Type B pancreatic cell (in vitro differentiated cells): ENCODE data around the gene TLL2. TPM values are rescaled to one million over a fixed set of nuclear protein-coding genes. Genes with fewer than 3 reads are reported as not detected.

Experiments used
- DNase-seq: peaks from one replicate; pipeline ENCODE4 v3.0.0; 2021; ENCODE audit warnings: mixed read lengths; ENCODE audit not compliant: unreplicated experiment; ENCODE audit errors: extremely low spot score
- H3K27ac Mint-ChIP-seq: 2 replicates; pipeline ENCODE4 v1.8.0; 2021; ENCODE audit warnings: mild to moderate bottlenecking, mixed read lengths
- H3K27me3 Mint-ChIP-seq: 2 replicates; pipeline ENCODE4 v1.8.0; 2021; ENCODE audit warnings: mixed read lengths
- H3K36me3 Mint-ChIP-seq: 2 replicates; pipeline ENCODE4 v1.8.0; 2021; ENCODE audit warnings: mixed read lengths
- H3K4me1 Mint-ChIP-seq: one replicate; pipeline ENCODE4 v1.8.0; 2021; ENCODE audit warnings: mixed read lengths; ENCODE audit not compliant: unreplicated experiment
- H3K4me3 Mint-ChIP-seq: 2 replicates; pipeline ENCODE4 v1.8.0; 2021; ENCODE audit warnings: mild to moderate bottlenecking, mixed read lengths
- H3K9me3 Mint-ChIP-seq: 2 replicates; pipeline ENCODE4 v1.8.0; 2021; ENCODE audit warnings: mixed read lengths
- total RNA-seq: library from RNA; stranded (reverse); gene quantifications from 2 replicates; pipeline ENCODE4 v1.2.1, GENCODE V29; 2021; ENCODE audit warnings: low replicate concordance
- TF ChIP-seq, protein P1 (sequence below): fragments of 200-600 bp; sonication (generic); conservative IDR thresholded peaks from 2 replicates; pipeline ENCODE4 v1.5.0; 2021; ENCODE audit warnings: antibody characterized with exemption, mild to moderate bottlenecking

Gene TLL2
- total RNA-seq, 1 donor from 2014 or later: 0.85 TPM

DNA sequence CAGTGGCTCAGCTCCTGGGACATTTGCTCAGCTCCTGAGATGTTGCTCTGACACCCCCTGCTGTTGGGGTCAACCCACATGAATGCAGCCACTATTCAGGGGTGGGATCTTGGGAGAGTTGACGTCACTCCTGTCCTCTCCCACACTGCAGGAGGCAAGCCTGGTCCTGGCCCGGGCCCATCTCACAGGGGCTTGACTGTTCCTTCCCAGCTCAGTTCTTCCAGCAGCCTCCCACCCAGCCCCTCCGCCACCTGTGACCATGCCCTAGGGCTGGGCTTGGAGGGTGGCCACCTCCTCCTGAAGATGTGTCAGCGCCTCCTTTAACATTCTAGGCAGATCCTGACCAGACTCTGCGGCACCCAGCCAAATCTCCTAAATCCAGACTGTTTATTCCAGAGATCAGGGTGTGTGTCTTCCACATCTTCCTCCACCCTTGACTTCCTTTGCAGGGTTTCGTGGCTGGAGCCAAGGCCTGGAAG is 135.9 kb downstream of the TLL2 start:
- H3K9me3 Mint-ChIP-seq: peaks cover 4% of the 10 kb centered on the region
- H3K27ac Mint-ChIP-seq: no peak overlapping the region
- TF ChIP-seq, protein P1, sequence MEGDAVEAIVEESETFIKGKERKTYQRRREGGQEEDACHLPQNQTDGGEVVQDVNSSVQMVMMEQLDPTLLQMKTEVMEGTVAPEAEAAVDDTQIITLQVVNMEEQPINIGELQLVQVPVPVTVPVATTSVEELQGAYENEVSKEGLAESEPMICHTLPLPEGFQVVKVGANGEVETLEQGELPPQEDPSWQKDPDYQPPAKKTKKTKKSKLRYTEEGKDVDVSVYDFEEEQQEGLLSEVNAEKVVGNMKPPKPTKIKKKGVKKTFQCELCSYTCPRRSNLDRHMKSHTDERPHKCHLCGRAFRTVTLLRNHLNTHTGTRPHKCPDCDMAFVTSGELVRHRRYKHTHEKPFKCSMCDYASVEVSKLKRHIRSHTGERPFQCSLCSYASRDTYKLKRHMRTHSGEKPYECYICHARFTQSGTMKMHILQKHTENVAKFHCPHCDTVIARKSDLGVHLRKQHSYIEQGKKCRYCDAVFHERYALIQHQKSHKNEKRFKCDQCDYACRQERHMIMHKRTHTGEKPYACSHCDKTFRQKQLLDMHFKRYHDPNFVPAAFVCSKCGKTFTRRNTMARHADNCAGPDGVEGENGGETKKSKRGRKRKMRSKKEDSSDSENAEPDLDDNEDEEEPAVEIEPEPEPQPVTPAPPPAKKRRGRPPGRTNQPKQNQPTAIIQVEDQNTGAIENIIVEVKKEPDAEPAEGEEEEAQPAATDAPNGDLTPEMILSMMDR: no peak
- no peaks in the 10 kb centered on the region for H3K36me3 Mint-ChIP-seq
- H3K4me3 Mint-ChIP-seq: no peak overlapping the region
- H3K27me3 Mint-ChIP-seq: peaks cover 30% of the 10 kb centered on the region
- DNase-seq: no peak
- H3K4me1 Mint-ChIP-seq: peaks cover 3% of the 10 kb centered on the region

DNA sequence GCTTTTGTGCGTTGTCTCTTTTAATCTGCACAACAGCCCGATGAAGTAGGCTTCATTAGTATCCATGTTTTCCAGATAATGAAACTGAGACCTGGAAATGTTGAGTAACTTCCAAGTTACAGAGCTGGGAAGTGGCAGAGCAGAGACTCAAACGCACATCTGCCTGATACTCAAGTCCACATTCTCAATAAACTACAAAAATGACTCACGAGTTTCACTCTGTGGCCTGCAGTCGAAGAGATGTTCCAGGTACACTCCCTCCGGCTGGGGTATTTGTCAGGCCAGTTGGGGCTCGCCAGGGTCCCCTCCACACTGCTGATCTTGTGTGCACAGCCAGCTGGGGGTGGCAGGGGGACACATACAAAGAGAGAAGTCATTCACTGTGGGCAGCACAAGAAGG is 137.2 kb downstream of the TLL2 start:
- TF ChIP-seq, protein P1: no peak
- Mint-ChIP-seq H3K4me1 (peaks cover 3% of the 10 kb centered on the region), H3K27ac (no peak overlapping the region), H3K9me3 (no peaks in the 10 kb centered on the region), H3K4me3 (no peak overlapping the region), H3K27me3 (peaks cover 28% of the 10 kb centered on the region), H3K36me3 (no peaks in the 10 kb centered on the region)
- no peak for DNase-seq

DNA sequence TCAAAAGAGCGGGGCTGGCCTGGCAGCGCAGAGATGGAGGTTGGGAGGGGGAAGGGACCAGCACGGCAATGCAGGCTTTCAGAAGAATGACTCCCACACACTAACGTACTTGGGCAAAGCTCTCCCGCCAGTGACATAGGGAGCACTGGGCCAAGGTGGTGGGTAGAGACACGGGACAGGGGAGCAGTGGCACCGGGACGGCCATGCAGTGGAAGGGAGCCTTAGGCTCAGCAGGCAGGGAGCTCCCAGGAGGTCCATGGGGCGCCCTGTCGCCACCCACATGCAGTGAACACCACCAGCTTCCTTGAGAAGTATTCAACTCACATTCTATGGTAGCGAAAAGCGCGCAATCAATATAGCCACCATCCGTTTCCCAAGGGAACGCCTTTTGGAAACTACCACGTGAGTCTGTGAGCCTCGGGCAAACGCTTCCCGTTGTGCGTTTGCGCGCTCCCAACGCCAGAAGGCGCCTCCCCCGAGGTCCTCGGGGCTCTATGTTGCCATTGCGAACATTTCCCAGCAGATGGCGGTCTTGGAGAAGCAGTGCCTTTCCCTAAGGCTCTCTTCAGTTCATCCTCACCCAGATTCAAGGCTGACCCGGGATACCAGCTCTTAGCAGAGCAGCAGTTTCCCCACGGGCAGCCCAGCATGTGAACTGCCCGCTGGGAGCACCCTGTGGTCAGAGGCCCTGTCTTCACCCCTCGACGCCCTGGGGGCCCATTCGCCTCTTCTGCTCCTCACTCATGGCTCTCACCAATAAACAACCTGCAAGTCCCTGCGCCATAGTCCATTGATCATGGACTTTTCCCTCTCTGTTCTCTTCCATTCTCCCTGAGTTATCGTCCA is 138.5 kb downstream of the TLL2 start:
- peaks cover 3% of the 10 kb centered on the region for H3K4me1 Mint-ChIP-seq
- H3K9me3 Mint-ChIP-seq: no peaks in the 10 kb centered on the region
- peak overlapping the region; percentile 83 for H3K4me3 Mint-ChIP-seq
- TF ChIP-seq, protein P1: peak; percentile 99
- no peaks in the 10 kb centered on the region for H3K36me3 Mint-ChIP-seq
- peaks cover 25% of the 10 kb centered on the region for H3K27me3 Mint-ChIP-seq
- no peak overlapping the region for H3K27ac Mint-ChIP-seq
- DNase-seq: peak; percentile 90

DNA sequence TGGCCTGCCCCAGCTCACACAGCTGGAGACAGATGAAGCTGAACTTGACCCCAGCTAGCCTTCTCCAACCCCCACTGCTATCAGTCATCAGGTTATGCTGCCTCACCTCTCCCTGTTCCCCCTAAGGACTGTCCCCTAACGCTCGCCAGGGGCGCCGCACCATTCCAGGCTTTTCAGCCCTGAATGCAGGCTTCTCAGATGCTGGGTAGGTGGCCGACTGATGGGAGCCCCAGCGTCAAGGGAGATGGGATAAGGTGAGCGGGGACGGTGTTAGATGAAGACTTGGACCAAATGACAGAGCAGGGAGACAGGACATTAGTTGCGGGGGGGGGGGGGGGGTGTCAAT is 139.1 kb downstream of the TLL2 start:
- TF ChIP-seq, protein P1: no peak
- Mint-ChIP-seq H3K36me3 (no peaks in the 10 kb centered on the region), H3K27ac (no peak overlapping the region), H3K27me3 (peaks cover 25% of the 10 kb centered on the region), H3K4me1 (peaks cover 3% of the 10 kb centered on the region), H3K9me3 (no peaks in the 10 kb centered on the region), H3K4me3 (peak overlapping the region; percentile 83)
- DNase-seq: no peak

DNA sequence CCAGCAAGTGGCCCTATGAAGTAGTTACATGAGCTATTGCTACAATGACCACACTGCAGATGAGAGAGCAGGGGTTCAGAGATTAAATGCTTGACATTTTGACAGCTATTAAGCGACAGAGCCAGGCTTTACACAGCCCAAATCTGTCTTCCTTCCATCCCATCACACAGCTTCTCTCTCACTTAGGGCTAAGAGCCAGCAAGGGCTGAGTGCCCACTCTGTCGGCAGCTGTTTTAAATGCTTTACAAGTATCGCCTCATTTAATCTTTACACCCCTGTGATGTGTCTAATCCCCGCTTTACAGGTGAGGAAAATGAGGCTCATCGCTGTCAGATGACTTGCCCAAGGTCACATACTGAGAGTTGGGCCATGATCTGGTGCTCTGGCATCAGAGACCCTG is 139.7 kb downstream of the TLL2 start:
- peaks cover 25% of the 10 kb centered on the region for H3K27me3 Mint-ChIP-seq
- no peaks in the 10 kb centered on the region for H3K9me3 Mint-ChIP-seq
- H3K27ac Mint-ChIP-seq: no peak overlapping the region
- H3K4me3 Mint-ChIP-seq: peak overlapping the region; percentile 83
- DNase-seq: no peak
- TF ChIP-seq, protein P1: no peak
- peaks cover 3% of the 10 kb centered on the region for H3K4me1 Mint-ChIP-seq
- H3K36me3 Mint-ChIP-seq: no peaks in the 10 kb centered on the region
